Suppressor macrophage treated with lipopolysaccharide for 4 hours (primary cell): ENCODE measurements around the gene RGS8.

Source experiments
- DNase-seq: peaks from one replicate; pipeline ENCODE4 v3.0.0-alpha.2; 2020

Gene RGS8, protein sequence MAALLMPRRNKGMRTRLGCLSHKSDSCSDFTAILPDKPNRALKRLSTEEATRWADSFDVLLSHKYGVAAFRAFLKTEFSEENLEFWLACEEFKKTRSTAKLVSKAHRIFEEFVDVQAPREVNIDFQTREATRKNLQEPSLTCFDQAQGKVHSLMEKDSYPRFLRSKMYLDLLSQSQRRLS

DNA sequence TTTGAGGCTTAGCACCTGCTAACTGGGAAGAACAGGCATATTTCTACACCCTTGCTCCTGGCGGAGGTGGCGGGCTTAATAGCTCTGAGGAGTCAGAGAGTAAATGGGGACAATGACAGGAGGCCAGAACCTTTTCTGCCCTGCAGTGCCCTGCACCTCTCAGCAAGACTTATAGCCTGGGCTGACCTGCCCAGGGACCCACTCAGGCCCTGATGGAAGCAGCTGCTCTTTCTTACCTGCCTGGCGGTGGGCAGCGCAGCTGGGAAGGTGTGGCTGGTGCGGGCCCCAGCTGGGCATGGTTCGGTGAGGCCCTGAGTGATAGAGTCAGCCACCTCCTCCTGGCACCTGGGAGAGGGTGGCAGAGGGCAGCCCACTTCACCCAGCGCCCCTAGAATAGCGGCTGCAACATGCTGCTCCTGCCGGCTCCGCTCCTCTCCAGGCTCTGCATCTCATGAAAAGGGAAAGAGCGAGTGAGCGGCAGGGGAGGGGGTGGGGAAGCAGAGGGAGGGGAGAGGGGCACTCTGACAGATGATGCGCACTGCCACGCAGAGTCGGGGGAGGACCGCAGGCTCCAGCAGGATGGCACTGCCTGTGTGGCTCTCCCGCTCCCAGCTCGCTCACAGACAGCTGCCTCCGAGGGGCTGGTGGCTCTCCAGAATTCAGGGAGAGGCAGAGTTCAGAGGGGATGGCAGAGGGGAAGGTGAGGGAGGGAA lies at the start of gene RGS8:
RGS8 (minus strand) TSS at position 472 of the 713 bp plus-strand sequence. CDS start 14,938 bp downstream, outside the sequence.
- no peak for DNase-seq

DNA sequence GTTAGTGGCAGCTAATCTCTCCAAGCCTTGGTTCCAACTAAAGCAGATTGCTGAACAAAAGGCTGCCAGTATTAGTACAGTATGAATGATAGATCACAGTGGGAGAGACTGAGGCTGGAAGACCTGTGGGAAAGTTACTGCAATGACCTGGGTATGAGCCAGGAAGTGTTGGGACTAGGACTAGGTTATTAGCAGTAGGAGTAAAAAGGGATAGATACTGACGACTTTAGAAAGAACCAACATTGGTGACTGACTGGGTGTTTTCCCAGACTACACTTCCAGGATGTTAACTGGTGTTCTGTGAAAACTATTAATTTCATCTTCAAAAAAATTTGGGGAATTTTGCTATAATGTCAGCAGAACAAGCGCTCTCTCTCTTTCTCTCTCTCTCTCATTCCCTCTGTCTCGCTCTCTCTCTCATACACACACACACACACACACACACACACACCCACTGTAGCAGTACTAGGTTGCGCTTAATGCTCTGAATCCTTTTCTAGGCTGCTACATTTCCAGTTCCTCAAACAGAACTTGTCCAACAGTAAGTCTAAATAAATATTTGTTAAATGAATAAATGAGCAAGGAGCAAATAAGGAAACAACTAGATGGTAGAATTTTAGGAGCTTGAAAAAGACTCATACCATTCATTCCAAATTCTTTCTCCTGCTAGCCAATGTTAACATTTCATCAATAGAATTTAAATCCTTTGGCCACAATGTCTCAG lies 47.6 kb upstream of the RGS8 start:
- DNase-seq, result no peak

DNA sequence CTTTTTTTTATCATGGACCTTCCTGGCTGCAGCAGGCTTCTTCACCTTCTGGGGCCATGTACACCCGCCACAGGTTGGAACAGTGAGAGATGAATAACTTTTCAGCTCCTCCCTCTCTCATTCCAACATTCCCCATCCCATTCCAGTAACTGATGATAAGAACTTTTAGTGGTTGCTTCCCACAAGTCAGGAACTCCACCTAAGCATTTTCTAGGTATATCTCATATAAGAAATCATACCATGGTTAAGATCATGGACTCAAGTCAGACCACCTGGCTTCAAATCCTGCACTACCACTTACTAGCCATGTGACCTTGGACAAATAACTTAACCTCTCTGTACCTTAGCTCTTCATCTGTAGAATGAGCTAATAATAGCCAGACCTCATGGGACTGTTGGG lies 42.5 kb upstream of the RGS8 start:
- DNase-seq, result no peak

DNA sequence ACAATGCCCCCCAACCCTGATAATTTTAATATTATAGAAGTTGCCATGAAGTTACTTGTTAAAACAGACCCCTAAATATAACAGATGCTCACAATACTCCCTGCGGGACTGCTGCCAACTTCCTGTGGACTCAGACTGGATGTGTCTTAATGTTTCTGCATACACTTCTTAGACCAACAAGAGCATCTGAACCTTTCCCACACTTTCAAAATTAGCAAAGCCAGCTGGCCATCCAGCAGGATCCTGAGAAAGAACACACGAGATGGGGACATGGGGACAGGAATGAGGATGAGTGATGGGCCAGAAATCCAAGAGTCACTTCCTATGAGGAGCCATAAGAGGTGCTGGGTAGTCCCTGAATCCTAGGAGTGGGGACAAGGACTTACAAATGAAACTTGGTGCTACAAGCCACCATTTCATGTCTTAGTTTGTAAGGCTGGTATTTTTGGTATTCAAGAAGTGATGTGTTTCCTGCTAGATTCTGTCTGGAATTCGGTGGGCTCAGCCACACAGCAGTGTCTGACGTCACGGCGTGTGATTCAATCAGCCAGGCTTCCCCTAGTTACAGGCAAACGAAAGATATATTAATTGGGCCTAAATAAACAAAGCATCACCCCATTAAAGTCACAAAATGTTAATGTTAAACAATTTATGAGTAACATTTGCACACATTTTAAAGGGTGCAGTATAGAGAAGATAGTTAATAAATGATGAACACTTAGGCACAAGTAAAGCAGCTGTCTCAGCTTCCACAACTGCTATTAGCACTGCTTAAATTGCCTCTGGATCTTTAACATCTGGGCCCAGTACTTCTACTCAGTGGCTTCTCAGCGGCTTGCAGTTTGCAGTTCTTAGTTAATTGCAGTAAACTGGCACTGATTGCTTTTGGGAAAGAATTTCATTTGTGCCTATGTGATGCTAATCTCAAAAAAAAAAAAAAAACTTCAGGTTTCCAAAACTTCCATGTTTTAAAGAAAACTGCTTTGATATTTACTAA lies 41.2 kb upstream of the RGS8 start:
- DNase-seq, result no peak

DNA sequence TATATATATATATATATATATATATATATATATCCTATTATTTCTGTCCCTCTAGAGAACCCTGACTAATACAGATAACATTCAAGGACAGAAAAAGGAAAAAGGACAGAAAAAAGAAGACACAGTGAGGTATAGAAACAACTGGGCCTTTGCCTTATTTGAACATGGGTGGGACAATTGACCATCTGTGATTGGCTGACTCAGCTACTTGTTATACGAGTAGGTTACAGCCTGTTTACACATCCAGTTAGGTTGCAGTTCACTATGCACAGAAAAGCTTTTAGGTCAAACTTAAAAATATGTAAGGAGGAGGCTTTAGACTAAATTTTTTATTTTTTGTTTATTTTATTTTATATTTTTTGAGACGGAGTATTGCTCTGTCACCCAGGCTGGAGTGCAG lies 39.8 kb upstream of the RGS8 start:
- DNase-seq, result no peak

DNA sequence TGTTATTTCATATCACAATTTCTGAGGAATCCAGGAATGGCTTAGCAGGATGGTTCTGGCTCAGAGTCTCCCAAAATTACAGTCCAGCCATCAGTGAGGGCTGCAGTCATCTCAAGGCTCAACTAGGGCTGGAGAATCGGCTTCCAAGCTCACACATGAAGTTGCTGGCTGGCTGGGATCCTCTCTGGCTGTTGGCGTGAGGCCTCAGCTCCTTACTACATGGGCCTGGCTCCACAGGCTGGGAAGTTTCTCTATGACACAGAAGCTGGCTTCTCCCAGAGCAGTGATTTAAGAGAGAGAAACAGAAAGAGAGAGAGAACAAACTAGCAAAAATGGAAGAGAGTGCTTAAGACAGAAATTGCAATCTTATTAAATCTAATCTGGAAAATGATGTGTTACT lies 38.8 kb upstream of the RGS8 start:
- no peak for DNase-seq

DNA sequence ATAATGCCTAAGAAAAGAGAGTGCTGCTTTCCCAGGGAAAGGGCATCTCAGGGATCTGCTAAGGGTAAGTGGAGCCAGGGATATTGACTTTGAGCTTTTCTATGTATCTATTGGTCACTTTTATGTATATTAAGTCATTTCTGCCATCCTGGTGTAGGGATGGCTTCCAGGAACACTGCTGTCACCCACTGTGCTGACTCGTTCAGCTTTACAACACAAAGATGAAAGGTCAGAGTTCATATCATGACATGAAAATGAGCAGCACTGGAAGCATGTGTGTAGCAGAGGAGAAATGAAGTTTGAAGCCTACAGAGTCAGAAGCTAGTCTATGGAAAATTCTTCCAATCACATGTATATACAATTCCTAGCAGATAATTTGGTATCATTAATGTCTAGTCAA lies 37.1 kb upstream of the RGS8 start:
- DNase-seq, result peak; percentile 12

DNA sequence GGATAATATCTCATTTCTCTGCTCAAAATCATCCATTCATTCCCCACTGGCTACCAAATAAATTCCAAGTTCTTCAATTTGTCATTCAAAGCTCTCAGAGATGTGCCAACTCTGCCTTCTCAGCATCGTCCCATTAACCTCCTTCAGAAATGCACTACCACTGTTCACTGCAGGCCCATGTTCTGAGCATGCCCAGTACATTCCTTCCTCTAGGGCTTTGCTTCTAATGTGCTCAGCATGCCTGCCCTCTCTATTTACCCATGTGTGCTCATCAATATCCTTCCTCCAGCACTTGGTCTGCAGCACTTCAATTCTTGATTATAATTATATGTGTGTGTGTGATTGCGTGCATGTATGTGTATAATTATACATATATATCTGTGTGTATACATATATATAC lies 36.1 kb upstream of the RGS8 start:
- no peak for DNase-seq

DNA sequence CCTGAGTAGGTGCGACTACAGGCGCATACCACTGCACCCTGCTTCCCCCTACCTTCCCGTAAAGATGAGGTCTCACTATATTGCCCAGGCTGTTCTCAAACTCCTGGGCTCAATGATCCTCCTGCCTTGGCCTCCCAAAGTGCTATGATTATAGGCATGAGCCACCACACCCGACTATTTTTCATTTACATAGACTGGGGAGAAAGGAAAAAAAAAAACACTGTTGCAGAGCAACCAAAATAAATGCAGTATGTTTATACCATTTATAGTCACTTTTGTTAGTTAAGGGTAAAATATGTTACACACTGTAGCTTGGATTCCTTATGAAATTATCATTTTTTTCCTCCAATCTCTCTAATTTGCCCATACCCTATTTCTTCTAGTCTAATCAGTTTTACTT lies 35.2 kb upstream of the RGS8 start:
- no peak for DNase-seq

DNA sequence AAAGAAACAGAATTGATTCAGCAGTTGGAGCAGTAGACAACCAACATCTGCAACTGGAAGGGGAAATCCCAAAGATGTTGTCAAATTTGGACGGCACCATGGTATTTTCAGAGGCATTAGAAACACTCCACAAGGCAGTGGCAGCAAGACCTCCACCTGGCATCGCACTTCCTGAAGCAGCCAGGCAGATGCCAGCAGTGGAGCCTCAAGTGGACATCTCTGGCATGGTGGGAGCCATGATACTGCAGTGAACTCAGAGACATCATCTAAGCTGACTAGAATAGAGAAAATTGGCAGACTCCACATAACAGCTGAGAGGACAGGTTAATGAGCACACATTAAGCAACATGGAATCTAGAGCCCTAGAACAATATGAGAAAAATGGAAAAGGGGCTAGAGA lies 33.9 kb upstream of the RGS8 start:
- DNase-seq, result no peak

DNA sequence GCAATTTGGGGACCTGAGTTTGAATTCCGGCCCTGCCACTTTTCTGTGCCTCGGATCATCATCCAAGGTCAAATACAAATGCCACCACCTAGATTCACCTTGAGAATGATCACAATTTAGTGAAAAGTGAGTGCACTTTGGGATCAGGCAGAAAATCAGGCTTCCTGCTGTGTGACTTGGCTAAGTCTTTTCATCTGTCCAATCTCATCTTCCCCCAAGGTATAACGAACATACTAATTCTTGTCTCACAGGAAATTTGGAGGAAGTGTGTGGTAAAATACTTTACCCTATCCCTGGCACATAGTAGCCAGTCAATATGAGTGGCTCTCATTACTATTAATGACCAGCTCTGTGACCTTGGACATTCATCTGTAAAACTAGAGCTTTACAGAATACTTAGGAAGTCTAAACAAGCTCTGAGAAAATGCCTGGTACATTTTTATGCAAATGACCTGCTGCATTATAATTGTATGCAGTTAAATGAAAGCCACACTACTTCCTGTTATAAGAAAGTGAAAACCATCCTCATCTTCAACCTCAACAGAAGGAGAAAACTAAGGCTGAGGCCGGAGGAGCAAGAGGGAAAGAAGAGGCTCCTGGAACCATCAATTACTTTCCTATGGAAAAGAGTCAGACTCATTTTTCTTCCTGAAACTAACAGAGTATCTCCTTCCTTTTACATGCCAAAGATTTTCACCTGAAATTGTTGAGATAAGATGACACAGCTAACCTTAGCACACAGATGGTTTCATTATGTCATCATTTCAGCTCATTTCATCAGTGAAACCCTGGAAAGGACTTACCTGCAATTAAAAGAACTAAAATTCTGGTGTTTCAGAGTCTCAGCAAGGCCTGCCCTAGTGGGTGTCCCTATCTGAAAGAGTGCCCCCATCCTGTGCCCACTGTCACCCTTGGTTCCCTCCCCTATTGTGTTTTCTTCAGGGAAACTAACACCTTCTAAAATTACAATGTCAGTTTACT lies 32.6 kb upstream of the RGS8 start:
- no peak for DNase-seq

DNA sequence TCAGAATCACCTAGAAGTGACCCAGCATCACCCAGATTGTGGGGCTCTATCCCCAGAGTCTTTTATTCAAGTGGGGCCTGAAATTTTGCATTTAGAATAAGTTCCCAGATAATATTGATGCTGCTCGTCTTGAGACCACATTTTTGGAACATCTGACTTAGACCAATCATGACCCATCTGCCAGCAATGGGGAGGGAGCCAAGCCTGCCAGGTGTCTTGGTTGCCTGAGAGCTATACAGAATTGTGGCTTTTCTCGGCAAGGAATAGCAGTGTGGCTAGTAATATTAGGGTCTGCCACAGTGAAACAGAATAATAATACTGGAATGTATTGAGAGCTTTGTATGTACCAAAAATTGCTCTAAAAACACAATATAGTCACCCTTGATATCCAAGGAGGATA lies 31.1 kb upstream of the RGS8 start:
- DNase-seq, result no peak

DNA sequence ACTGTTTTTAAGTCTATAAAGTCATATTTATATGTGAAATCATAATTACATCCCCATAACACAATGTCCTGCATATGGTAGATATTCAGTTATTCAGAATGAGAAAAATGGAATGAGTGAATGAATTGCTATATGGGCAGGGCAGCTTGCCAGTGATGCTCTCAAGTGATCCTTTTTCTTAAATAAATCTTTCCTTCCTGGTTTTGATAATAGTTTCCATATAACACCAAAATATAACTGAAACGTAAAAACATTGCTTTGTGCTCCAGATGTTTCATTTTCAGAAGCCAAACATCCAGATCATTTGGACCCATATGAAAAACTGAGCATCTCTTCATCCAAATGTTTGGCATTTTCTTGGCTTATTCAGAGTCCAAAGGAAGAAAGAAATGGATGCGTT lies 30.2 kb upstream of the RGS8 start:
- DNase-seq, result no peak

DNA sequence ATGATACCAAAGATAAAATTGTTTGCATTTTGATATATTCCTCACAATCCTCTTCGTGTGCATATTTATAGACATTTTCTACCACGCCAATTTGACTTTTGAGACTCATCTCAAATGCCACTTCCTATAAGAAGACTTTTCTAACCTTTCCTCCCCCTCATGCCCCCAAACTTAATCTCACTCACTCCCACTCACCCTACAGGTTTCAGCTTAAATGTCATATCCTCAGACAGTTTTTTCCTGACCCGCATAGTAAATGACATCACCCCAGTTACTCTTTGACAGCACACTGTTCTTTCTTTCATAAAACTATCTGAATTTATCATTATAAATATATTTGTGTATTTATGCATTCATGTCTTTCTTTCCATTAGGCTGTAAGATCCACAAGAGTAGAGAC lies 29.6 kb upstream of the RGS8 start:
- no peak for DNase-seq

DNA sequence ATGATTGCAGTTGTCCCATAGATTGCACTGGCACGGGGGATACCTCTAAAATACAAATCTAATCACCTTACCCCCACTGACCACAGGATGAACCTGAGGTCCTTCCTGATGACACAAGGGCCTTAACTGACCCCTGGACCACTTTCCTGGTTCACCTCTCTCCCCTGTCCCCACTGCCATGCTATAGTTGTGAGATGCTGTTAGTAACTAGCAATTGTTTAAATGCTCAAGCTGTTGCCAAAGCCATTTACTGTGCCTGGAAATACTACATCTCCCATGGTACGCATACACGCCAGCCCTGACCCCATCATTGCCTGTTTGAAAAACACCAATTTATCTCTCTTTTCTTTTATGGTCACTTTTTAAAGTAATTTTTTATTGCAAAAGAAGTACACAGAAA lies 29.1 kb upstream of the RGS8 start:
- no peak for DNase-seq

DNA sequence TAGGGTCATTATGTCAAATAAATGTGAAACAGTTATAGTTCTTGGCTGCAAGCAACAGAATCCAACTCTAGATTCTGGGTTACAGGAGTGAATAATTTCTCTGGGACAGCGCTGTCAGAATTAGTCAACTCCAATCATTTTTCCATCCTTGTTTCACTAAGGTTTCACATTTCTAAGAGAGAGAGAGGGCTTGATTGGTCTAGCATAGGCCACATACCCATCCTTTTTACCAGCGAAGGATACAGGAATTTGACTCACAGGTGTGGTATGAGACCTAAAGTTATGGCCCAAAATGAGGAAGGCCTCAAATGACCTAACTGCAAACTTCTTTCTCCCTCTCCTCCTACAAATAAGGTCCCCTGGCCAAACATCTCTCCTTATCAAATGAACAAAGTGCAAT lies 25.5 kb upstream of the RGS8 start:
- DNase-seq, result no peak

DNA sequence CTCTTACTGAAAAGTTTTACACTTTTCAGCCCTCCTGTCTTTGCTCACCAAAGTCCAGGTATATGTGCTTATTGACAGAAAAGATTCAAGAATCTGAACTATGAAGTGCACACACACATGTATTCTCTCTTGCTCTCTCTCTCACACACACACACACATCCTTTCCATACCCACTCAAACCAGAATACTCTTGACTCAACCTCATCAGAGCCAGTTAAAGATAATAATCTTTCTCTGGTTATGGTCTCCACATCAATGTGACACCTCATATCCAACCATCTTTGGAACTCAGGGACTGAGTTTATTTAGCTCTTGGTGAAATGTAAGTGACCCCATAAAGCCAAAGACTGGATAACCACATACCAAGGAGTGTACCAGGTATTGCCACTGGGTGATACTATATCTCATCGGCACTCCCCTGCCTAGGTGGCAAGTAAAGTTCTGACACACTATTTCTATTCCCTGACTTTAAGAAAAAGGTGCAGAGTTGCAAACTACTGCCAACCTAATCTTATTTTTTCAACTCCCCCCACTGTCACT lies 24.9 kb upstream of the RGS8 start:
- no peak for DNase-seq

DNA sequence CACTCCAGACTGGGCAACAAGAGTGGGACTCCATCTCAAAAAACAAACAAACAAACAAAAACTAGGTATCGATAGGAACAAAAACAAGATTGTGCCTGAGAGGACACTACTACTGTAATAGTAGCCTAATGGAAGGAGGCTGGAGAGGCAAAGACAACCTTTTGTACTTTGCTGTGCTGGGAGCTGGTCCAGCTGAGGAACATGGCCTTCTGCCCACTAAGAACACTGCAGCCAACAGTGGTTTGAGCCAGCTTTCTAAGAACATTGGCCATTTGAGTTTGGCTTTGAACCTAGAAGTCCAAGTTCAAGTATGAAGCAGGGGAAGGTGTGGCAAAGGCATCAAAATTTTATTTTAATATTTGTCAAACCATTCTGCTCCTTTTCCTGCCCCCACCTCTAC lies 22.7 kb upstream of the RGS8 start:
- DNase-seq, result no peak

DNA sequence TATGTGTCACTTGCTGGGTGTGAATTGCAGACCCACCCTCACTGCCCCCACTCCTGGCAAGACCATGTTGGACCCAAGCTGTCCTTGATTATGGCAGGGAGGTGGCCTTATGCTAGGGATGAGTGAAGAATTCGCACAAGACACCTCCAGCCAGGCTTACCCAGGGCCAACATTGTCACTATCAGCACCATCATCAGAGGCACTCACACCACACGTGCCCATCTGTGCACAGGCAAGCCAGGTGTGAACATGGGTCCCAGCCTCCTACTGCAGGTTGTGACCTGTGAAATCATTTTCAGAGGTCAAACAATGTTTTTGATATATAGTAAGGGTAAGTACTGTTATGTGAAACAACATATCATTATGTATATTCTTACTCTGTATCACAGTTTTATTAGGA lies 20.3 kb upstream of the RGS8 start:
- DNase-seq, result no peak

DNA sequence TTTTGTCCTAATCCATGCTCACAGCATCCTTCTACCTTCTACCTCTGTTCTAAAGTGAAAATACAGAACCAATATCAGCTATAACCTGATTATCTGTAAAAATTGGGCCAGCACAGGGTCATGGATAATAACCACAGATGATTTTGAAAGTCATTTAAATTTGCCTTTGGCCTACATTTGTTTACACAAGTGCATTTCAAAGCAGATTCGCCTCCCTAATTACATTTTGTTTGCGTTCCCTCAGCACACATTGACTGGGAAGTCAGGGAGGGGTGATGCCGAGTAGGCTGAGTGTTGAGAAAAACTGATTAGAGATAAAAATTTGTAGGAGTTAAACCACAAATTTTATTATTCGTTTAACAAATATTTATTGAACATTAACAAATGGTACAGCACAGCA lies 19.2 kb upstream of the RGS8 start:
- DNase-seq, result no peak

DNA sequence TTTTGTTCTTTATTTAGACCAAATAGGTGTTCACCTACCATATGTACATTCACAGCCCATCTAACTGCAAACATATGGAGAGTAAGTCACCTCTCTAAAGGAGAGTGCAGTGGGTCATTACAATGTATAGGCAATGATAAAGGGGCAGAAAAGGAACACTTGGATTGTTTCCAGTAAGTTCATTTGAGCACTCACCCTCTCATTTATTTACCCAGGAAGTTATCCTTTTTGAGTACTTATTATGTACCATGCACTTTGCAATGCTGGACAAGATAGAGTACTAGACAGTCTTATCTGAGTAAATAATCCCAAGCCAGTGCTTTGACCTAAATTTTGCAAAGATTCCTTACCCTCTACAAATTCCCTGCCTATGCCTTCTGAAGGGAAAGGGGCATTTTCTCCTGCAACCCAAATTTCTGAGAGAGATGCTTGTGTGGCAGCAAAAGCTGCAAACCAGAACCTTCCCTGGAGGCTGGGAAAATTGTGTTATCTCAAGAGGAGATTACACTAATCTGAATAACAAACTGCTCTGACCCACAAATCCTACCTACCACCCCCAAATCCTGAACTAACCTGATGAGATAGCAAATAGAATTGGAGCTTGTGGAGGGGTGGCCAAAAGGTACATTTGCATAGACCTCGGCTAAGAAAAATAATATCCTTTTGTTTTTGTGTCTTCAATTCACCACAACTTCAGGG lies 18.6 kb upstream of the RGS8 start:
- DNase-seq, result no peak
